K562 (cell line): Measurements from ENCODE around the gene NDRG4. TPM values are rescaled to one million over a fixed set of nuclear protein-coding genes. Genes with fewer than 3 reads are reported as not detected.

Source experiments
- BMI1 ChIP-seq: fragments of 150-350 bp; IDR thresholded peaks from 2 replicates; pipeline ENCODE4 v1.6.1; 2014; ENCODE audit warnings: low read length
- ETV5 ChIP-seq: sonication (generic); formaldehyde crosslinking; IDR thresholded peaks from 2 replicates; pipeline ENCODE4 v1.4.0; 2020; ENCODE audit warnings: low read depth, mild to moderate bottlenecking, missing genetic modification reagents
- HNRNPLL ChIP-seq: fragments of 200-400 bp; formaldehyde crosslinking; IDR thresholded peaks from 2 replicates; pipeline ENCODE4 v1.6.1; 2017; ENCODE audit warnings: low read length, low read depth, mild to moderate bottlenecking; ENCODE audit not compliant: poor library complexity, severe bottlenecking
- HSF4 ChIP-seq: fragments of 250-450 bp; sonication (Bioruptor Pico); IDR thresholded peaks from 2 replicates; pipeline ENCODE4 v2.1.2; 2022; ENCODE audit warnings: mild to moderate bottlenecking, moderate library complexity, borderline replicate concordance
- MTA3 ChIP-seq: fragments of 450-650 bp; formaldehyde crosslinking; IDR thresholded peaks from 2 replicates; pipeline ENCODE4 v1.6.1; 2017; ENCODE audit warnings: mild to moderate bottlenecking, borderline replicate concordance
- NR2F6 ChIP-seq: fragments of 450-650 bp; formaldehyde crosslinking; IDR thresholded peaks from 2 replicates; pipeline ENCODE4 v1.4.0; 2020; ENCODE audit warnings: mild to moderate bottlenecking
- POU5F1 ChIP-seq: fragments of 150-350 bp; IDR thresholded peaks from 2 replicates; pipeline ENCODE4 v1.6.1; 2014; ENCODE audit warnings: borderline replicate concordance, low read length, low read depth, mild to moderate bottlenecking; ENCODE audit not compliant: partially characterized antibody
- RBFOX2 ChIP-seq: fragments of 200-400 bp; formaldehyde crosslinking; IDR thresholded peaks from 2 replicates; pipeline ENCODE4 v1.6.1; 2017; ENCODE audit warnings: low read depth, mild to moderate bottlenecking, low read length, moderate library complexity
- SLC30A9 ChIP-seq: fragments of 250-450 bp; sonication (Bioruptor Pico); IDR thresholded peaks from 2 replicates; pipeline ENCODE4 v1.8.0; 2022; ENCODE audit warnings: mild to moderate bottlenecking, moderate library complexity
- ZKSCAN1 ChIP-seq: fragments of 150-350 bp; IDR thresholded peaks from 2 replicates; pipeline ENCODE4 v1.6.1; 2016; ENCODE audit warnings: low read depth, low read length
- ZNF263 ChIP-seq: sonication (generic); formaldehyde crosslinking; IDR thresholded peaks from 2 replicates; pipeline ENCODE4 v1.8.0; 2022; ENCODE audit warnings: mild to moderate bottlenecking, missing genetic modification reagents, borderline replicate concordance
- ZNF780A ChIP-seq: fragments of 250-450 bp; sonication (Bioruptor Pico); IDR thresholded peaks from 2 replicates; pipeline ENCODE4 v1.5.0; 2021; ENCODE audit warnings: mild to moderate bottlenecking
- polyA plus RNA-seq, 8 experiments: library from polyadenylated mRNA; depleted of rRNA in 4 of 8; stranded (reverse) in 5 of 8; unstranded in 3 of 8; fragments of >200 nt; fragmentation: Nextera tagmentation in 2 of 8; fragmentation: Illumina TruSeq in 1 of 8; extraction: Ambion mirVana in 2 of 8; extraction: Trizol in 1 of 8; gene quantifications; 2 replicates each; pipeline versions ENCODE4 v1.2.1 to v1.2.3, GENCODE V29; 2011 to 2014; ENCODE audit warnings: inconsistent platforms in 1 of 8, missing spikeins in 1 of 8
- total RNA-seq, 7 experiments: library from RNA; depleted of rRNA in 6 of 7; stranded (reverse); fragments of >200 nt in 6 of 7; fragmentation: Illumina TruSeq in 2 of 7; extraction: Trizol in 2 of 7; gene quantifications; 2 replicates each; pipeline versions ENCODE4 v1.2.1 to v1.2.3, GENCODE V29; 2011 to 2021; ENCODE audit warnings: low replicate concordance in 1 of 7
- TF ChIP-seq, protein P1 (sequence below), 2 experiments: fragments of 450-650 bp; IDR thresholded peaks; 2 replicates each; pipeline ENCODE4 v1.6.1; 2016; ENCODE audit warnings: mild to moderate bottlenecking in 2 of 2, borderline replicate concordance in 1 of 2, low read depth in 1 of 2, moderate library complexity in 1 of 2
- TF ChIP-seq, protein P2 (sequence below), 2 experiments: fragments of 200-800 bp in 1 of 2; sonication (Bioruptor generic) in 1 of 2; sonication (generic) in 1 of 2; formaldehyde crosslinking in 1 of 2; IDR thresholded peaks in 1 of 2; conservative IDR thresholded peaks in 1 of 2; 2 replicates each; pipeline versions ENCODE4 v1.5.0 to v1.6.1; 2016 to 2020; ENCODE audit warnings: missing compliant biosample characterization in 1 of 2, missing genetic modification characterization in 1 of 2, missing genetic modification reagents in 1 of 2
- TF ChIP-seq, protein P3 (sequence below): IDR thresholded peaks from 2 replicates; pipeline ENCODE4 v1.6.1; 2011; ENCODE audit not compliant: insufficient read length; ENCODE audit errors: extremely low read depth

NDRG4 gene
- total and polyA plus RNA-seq, 9 of the 15 experiments (the other 6 are each of a cell fraction or from before 2014, with no cell fraction given), result 0.06 to 0.95 (median 0.28) TPM

DNA sequence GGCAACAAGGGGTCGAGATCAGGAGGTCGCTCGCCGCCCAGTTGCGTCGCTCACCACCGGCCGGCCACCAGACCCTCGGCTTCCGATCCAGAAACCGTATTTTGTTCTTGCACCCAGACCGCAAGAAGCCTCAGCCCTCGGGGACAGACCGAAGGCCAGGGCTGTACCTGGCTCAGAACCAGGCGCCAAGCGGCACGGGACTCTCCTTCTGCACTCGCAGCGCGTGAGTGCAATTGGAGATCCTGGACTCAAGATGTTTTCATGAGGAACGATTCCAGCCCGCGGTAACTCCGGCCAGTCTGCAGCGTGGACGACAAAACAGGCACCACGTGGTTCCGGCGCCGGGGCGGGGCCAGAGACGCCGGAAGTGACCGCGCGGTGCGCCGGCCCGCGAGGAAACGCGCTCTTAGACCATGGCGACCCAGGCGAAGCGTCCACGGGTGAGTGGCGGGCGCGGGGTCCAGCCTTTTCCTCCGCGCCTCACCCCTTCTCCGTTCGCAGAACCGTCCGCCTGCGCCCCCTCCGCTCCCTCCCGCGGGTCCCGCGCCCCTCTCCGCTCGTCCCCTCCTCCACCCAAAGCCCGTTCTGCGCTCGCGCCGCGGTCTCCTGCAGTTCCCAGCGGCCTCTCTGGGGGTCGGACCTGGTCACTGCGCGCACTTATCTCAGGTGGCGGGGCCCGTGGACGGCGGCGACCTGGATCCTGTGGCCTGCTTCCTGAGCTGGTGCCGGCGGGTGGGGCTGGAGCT, 15.4 kb downstream of the NDRG4 start, which contains the start of gene SETD6 (continued):
- no peak for TF ChIP-seq MTA3
- no peak for TF ChIP-seq POU5F1
- TF ChIP-seq ZNF263 (CRISPR knock-in tag), result no peak
- TF ChIP-seq, protein P1, sequence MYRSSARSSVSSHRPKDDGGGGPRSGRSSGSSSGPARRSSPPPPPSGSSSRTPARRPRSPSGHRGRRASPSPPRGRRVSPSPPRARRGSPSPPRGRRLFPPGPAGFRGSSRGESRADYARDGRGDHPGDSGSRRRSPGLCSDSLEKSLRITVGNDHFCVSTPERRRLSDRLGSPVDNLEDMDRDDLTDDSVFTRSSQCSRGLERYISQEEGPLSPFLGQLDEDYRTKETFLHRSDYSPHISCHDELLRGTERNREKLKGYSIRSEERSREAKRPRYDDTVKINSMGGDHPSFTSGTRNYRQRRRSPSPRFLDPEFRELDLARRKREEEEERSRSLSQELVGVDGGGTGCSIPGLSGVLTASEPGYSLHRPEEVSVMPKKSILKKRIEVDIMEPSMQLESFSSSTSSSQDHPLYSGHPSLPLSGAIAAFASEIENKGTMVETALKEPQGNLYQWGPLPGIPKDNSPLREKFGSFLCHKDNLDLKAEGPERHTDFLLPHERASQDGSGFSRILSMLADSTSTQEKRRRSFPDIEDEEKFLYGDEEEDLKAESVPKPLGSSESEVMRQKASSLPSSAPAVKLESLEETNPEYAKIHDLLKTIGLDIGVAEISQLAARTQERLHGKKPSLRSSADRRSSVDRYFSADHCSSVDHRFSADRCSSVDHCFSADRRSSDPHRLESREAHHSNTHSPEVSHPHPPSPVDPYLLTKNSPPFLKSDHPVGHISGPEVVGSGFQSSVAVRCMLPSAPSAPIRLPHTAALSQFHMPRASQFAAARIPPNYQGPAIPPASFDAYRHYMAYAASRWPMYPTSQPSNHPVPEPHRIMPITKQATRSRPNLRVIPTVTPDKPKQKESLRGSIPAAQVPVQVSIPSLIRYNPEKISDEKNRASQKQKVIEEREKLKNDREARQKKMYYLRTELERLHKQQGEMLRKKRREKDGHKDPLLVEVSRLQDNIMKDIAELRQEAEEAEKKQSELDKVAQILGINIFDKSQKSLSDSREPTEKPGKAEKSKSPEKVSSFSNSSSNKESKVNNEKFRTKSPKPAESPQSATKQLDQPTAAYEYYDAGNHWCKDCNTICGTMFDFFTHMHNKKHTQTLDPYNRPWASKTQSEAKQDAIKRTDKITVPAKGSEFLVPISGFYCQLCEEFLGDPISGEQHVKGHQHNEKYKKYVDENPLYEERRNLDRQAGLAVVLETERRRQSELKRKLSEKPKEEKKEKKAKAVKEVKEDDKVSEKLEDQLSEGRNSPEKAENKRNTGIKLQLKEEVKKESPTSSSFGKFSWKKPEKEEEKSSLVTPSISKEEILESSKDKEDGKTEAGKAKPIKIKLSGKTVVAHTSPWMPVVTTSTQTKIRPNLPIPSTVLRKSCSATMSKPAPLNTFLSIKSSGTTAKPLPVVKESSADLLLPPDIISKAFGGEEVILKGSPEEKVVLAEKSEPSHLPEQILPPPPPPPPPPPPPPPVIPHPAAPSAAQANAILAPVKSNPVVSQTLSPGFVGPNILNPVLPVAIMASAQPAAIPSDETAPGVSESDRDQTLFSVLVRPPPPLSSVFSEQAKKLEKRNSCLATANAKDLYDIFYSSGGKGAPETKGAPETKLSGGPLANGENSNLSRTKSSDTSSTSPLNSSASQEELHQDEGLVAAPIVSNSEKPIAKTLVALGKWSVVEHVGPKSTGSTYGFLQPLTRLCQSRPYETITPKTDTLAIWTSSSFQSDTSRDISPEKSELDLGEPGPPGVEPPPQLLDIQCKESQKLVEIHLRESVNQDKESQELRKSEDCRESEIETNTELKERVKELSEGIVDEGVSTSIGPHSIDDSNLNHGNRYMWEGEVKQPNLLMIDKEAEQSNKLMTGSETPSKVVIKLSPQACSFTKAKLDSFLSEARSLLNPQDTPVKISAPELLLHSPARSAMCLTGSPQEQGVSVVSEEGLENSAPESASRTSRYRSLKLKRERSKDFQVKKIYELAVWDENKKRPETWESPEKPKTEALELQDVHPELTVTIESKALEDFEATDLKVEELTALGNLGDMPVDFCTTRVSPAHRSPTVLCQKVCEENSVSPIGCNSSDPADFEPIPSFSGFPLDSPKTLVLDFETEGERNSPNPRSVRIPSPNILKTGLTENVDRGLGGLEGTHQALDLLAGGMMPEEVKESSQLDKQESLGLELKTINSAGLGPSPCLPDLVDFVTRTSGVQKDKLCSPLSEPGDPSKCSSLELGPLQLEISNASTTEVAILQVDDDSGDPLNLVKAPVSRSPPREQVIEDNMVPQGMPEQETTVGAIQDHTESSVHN (IDR thresholded peaks at IDR 0.05; ENCODE audit: borderline replicate concordance in 1 of 2, low read depth in 1 of 2), result no peak
- 0 out of 2 replicates have a peak, but pooled peaks have one; percentile 18 for TF ChIP-seq ZKSCAN1
- peak; percentile 92 for TF ChIP-seq RBFOX2
- TF ChIP-seq, protein P2, sequence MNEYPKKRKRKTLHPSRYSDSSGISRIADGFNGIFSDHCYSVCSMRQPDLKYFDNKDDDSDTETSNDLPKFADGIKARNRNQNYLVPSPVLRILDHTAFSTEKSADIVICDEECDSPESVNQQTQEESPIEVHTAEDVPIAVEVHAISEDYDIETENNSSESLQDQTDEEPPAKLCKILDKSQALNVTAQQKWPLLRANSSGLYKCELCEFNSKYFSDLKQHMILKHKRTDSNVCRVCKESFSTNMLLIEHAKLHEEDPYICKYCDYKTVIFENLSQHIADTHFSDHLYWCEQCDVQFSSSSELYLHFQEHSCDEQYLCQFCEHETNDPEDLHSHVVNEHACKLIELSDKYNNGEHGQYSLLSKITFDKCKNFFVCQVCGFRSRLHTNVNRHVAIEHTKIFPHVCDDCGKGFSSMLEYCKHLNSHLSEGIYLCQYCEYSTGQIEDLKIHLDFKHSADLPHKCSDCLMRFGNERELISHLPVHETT (CRISPR knock-in tag; conservative IDR thresholded peaks at IDR 0.05 in 1 of 2, IDR thresholded peaks at IDR 0.05 in 1 of 2), result no peak
- TF ChIP-seq ZNF780A (CRISPR knock-in tag), result no peak
- peak; percentile 93 for TF ChIP-seq ETV5 (CRISPR knock-in tag)
- TF ChIP-seq HSF4 (CRISPR knock-in tag), result no peak
- TF ChIP-seq NR2F6 (CRISPR knock-in tag), result no peak
- TF ChIP-seq SLC30A9 (CRISPR knock-in tag), result no peak
- no peak for TF ChIP-seq HNRNPLL
- no peak for TF ChIP-seq BMI1
- TF ChIP-seq, protein P3, sequence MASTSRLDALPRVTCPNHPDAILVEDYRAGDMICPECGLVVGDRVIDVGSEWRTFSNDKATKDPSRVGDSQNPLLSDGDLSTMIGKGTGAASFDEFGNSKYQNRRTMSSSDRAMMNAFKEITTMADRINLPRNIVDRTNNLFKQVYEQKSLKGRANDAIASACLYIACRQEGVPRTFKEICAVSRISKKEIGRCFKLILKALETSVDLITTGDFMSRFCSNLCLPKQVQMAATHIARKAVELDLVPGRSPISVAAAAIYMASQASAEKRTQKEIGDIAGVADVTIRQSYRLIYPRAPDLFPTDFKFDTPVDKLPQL, result no peak
